H1 (cell line): ENCODE data around the gene GRIN2C. TPM values are rescaled to one million over a fixed set of nuclear protein-coding genes. Genes with fewer than 3 reads are reported as not detected.

Experiments
- CTCF ChIA-PET: fragments of 300-600 bp; sonication (Branson Sonifier 250); formaldehyde crosslinking; loops from one replicate; lab custom pipeline; 2021; ENCODE audit not compliant: partially characterized antibody; lab: Charles Lee
- POLR2A ChIA-PET: fragments of 300-600 bp; sonication (Branson Sonifier 250); formaldehyde crosslinking; loops from one replicate; lab custom pipeline; 2021; ENCODE audit warnings: inconsistent platforms; ENCODE audit not compliant: partially characterized antibody; lab: Charles Lee
- DNase-seq, 2 experiments: peaks; one replicate each; pipeline versions ENCODE4 v3.0.0 to v3.0.0-alpha.2; 2010 to 2022; ENCODE audit warnings: low spot score in 2 of 2, low read depth in 1 of 2, mixed read lengths in 1 of 2
- FAIRE-seq: peaks from 2 replicates; lab custom pipeline; 2011; peaks lifted over from hg19 to GRCh38; lab: Jason Lieb, UNC
- H2AFZ ChIP-seq: 2 replicates; pipeline ENCODE4 v1.8.1; 2012; ENCODE audit warnings: low read length, inconsistent platforms
- H2AK5ac ChIP-seq: 2 replicates; pipeline ENCODE4 v1.6.1; 2013; ENCODE audit warnings: low read depth, low read length
- H2BK120ac ChIP-seq: replicated peaks from 2 replicates; pipeline ENCODE3; 2013; ENCODE audit warnings: low read depth, low read length, inconsistent platforms
- H2BK12ac ChIP-seq: 2 replicates; pipeline ENCODE4 v1.6.1; 2013; ENCODE audit warnings: low read depth, low read length
- H2BK15ac ChIP-seq: 2 replicates; pipeline ENCODE4 v1.6.1; 2013; ENCODE audit warnings: low read length
- H2BK20ac ChIP-seq: 2 replicates; pipeline ENCODE4 v1.6.1; 2013; ENCODE audit warnings: low read length
- H2BK5ac ChIP-seq: 2 replicates; pipeline ENCODE4 v1.6.1; 2013; ENCODE audit warnings: low read depth, low read length
- H3K14ac ChIP-seq: 2 replicates; pipeline ENCODE4 v1.6.1; 2013; ENCODE audit warnings: inconsistent platforms; ENCODE audit not compliant: insufficient read length
- H3K18ac ChIP-seq: 2 replicates; pipeline ENCODE4 v1.6.1; 2013; ENCODE audit warnings: low read length; ENCODE audit errors: extremely low read depth
- H3K23ac ChIP-seq: 2 replicates; pipeline ENCODE4 v1.6.1; 2013; ENCODE audit warnings: inconsistent platforms; ENCODE audit not compliant: insufficient read length
- H3K23me2 ChIP-seq: 2 replicates; pipeline ENCODE4 v1.6.1; 2013; ENCODE audit warnings: low read depth, low read length
- H3K27ac ChIP-seq: 2 replicates; pipeline ENCODE4 v1.6.1; 2011; ENCODE audit warnings: low read depth, low read length, inconsistent platforms
- H3K27me3 ChIP-seq, 4 experiments: replicated peaks in 1 of 4; 1 replicate in 1 of 4; 2 replicates in 3 of 4; pipeline versions ENCODE4 v1.6.1 to v1.8.1; 2011 to 2013; ENCODE audit warnings: low read length in 3 of 4, mild to moderate bottlenecking in 3 of 4, inconsistent platforms in 2 of 4, mixed read lengths in 2 of 4, moderate library complexity in 1 of 4; ENCODE audit not compliant: control insufficient read depth in 3 of 4, insufficient read depth in 3 of 4; ENCODE audit errors: extremely low read depth in 1 of 4
- H3K36me3 ChIP-seq, 4 experiments: 2 replicates each; pipeline versions ENCODE4 v1.6.1 to v1.8.1; 2011 to 2013; ENCODE audit warnings: mild to moderate bottlenecking in 4 of 4, low read length in 3 of 4, moderate library complexity in 2 of 4, control low read depth in 1 of 4, inconsistent platforms in 1 of 4; ENCODE audit not compliant: insufficient read depth in 4 of 4, control insufficient read depth in 2 of 4
- H3K4ac ChIP-seq: replicated peaks from 2 replicates; pipeline ENCODE3; 2013; ENCODE audit warnings: low read length, low read depth, mixed read lengths, inconsistent platforms; ENCODE audit not compliant: insufficient read length
- H3K4me1 ChIP-seq, 4 experiments: replicated peaks in 1 of 4; 1 replicate in 1 of 4; 2 replicates in 3 of 4; pipeline versions ENCODE4 v1.6.1 to v1.8.1; 2011 to 2013; ENCODE audit warnings: low read length in 3 of 4, inconsistent platforms in 2 of 4, mixed read lengths in 1 of 4; ENCODE audit not compliant: insufficient read depth in 4 of 4, control insufficient read depth in 3 of 4
- H3K4me2 ChIP-seq, 2 experiments: 2 replicates each; pipeline versions ENCODE4 v1.6.1 to v1.8.1; 2011 to 2013; ENCODE audit warnings: low read depth in 2 of 2, low read length in 2 of 2, control low read depth in 1 of 2, inconsistent platforms in 1 of 2, mild to moderate bottlenecking in 1 of 2; ENCODE audit not compliant: insufficient read depth in 1 of 2
- H3K4me3 ChIP-seq, 4 experiments: fragments of 200-600, 300-600 bp in 1 of 4; sonication (generic), shearing (Covaris generic), sonication (Bioruptor Twin) in 1 of 4; 2 replicates each; pipeline versions ENCODE4 v1.5.1 to v1.8.1; 2011 to 2016; ENCODE audit warnings: low read length in 4 of 4, low read depth in 3 of 4, control low read depth in 2 of 4, inconsistent platforms in 2 of 4, mild to moderate bottlenecking in 2 of 4, mixed read lengths in 1 of 4, moderate library complexity in 1 of 4; ENCODE audit not compliant: insufficient read depth in 2 of 4; ENCODE audit errors: extremely low read depth in 1 of 4
- H3K56ac ChIP-seq: replicated peaks from 2 replicates; pipeline ENCODE3; 2013; ENCODE audit warnings: low read depth, mild to moderate bottlenecking, mixed read lengths, low read length, inconsistent platforms; ENCODE audit not compliant: insufficient read length
- H3K79me1 ChIP-seq: 2 replicates; pipeline ENCODE4 v1.6.1; 2013; ENCODE audit warnings: low read depth, low read length, control low read depth
- H3K79me2 ChIP-seq, 2 experiments: 2 replicates each; pipeline versions ENCODE4 v1.6.1 to v1.8.1; 2012 to 2013; ENCODE audit warnings: low read length in 2 of 2, mild to moderate bottlenecking in 2 of 2, inconsistent platforms in 1 of 2; ENCODE audit not compliant: insufficient read depth in 2 of 2, control insufficient read depth in 1 of 2
- H3K9ac ChIP-seq, 4 experiments: replicated peaks in 1 of 4; 1 replicate in 1 of 4; 2 replicates in 3 of 4; pipeline versions ENCODE4 v1.6.1 to v1.8.1; 2011 to 2013; ENCODE audit warnings: low read depth in 3 of 4, low read length in 3 of 4, control low read depth in 2 of 4, mild to moderate bottlenecking in 2 of 4, moderate library complexity in 2 of 4, inconsistent platforms in 1 of 4; ENCODE audit errors: extremely low read depth in 1 of 4
- H3K9me3 ChIP-seq, 2 experiments: 2 replicates each; pipeline versions ENCODE4 v1.6.1 to v1.8.1; 2012 to 2013; ENCODE audit warnings: mild to moderate bottlenecking in 2 of 2, moderate library complexity in 2 of 2, control low read depth in 1 of 2, inconsistent platforms in 1 of 2, low read depth in 1 of 2, low read length in 1 of 2, mixed read lengths in 1 of 2; ENCODE audit not compliant: insufficient read depth in 2 of 2
- H4K20me1 ChIP-seq, 2 experiments: replicated peaks in 1 of 2; 2 replicates each; pipeline versions ENCODE3 to v1.8.1; 2011 to 2013; ENCODE audit warnings: inconsistent platforms in 2 of 2, low read length in 2 of 2, mild to moderate bottlenecking in 1 of 2; ENCODE audit not compliant: insufficient read depth in 2 of 2, control insufficient read depth in 1 of 2
- H4K5ac ChIP-seq: 2 replicates; pipeline ENCODE4 v1.6.1; 2013; ENCODE audit warnings: low read length, low read depth, mixed read lengths, inconsistent platforms; ENCODE audit not compliant: insufficient read length
- H4K8ac ChIP-seq: 2 replicates; pipeline ENCODE4 v1.8.0; 2013; ENCODE audit warnings: mild to moderate bottlenecking, moderate library complexity, low read length, inconsistent platforms; ENCODE audit not compliant: insufficient read depth; ENCODE audit errors: extremely low read depth
- H4K91ac ChIP-seq: replicated peaks from 2 replicates; pipeline ENCODE3; 2013; ENCODE audit warnings: low read length, mixed read lengths, inconsistent platforms; ENCODE audit not compliant: insufficient read length
- CBX8 ChIP-seq: fragments of 300-800, 300-1000 bp; sonication (generic); IDR thresholded peaks from 2 replicates; pipeline ENCODE4 v1.7.1; 2016; ENCODE audit warnings: low read depth, low read length, borderline replicate concordance
- CTBP2 ChIP-seq: IDR thresholded peaks from 2 replicates; pipeline ENCODE4 v1.7.0; 2011; ENCODE audit warnings: borderline replicate concordance, mild to moderate bottlenecking, moderate library complexity, mixed read lengths, low read length; ENCODE audit not compliant: insufficient read depth, insufficient read length
- FOSL1 ChIP-seq: IDR thresholded peaks from 2 replicates; pipeline ENCODE4 v1.6.1; 2011; ENCODE audit warnings: mild to moderate bottlenecking, low read depth, low read length, moderate library complexity; ENCODE audit not compliant: insufficient read depth
- HDAC2 ChIP-seq, 2 experiments: fragments of 300-600 bp in 1 of 2; sonication (generic) in 1 of 2; IDR thresholded peaks; 2 replicates each; pipeline ENCODE4 v1.6.1; 2011 to 2012; ENCODE audit warnings: low read depth in 2 of 2, low read length in 2 of 2, mild to moderate bottlenecking in 2 of 2, moderate library complexity in 2 of 2, borderline replicate concordance in 1 of 2, inconsistent platforms in 1 of 2
- PHF8 ChIP-seq: fragments of 200-600 bp; sonication (generic); conservative IDR thresholded peaks from 2 replicates; pipeline ENCODE4 v1.7.1; 2012; ENCODE audit warnings: low read depth, mild to moderate bottlenecking, inconsistent platforms, low read length, moderate library complexity
- POU5F1 ChIP-seq: IDR thresholded peaks from 2 replicates; pipeline ENCODE4 v1.6.1; 2011; ENCODE audit warnings: low read depth, mild to moderate bottlenecking, low read length, moderate library complexity
- SUZ12 ChIP-seq: fragments of 200-600 bp; sonication (generic); IDR thresholded peaks from 2 replicates; pipeline ENCODE4 v1.6.1; 2012; ENCODE audit warnings: mild to moderate bottlenecking, inconsistent platforms, low read length, moderate library complexity, mixed read lengths
- WGBS, 2 experiments: shearing (Covaris generic) in 1 of 2; methylation state at CpG; one replicate each; pipeline versions ENCODE4 v1.1.6 to v1.1.7; 2013 to 2015; ENCODE audit warnings: low lambda C conversion rate in 2 of 2, mixed read lengths in 2 of 2, inconsistent platforms in 1 of 2, low coverage in 1 of 2, missing lambda C conversion rate in 1 of 2; ENCODE audit not compliant: insufficient replicate concordance in 2 of 2, insufficient coverage in 1 of 2, insufficient read length in 1 of 2; ENCODE audit errors: extremely low coverage in 1 of 2, missing lambda C conversion rate in 1 of 2; 5-methylcytosine and 5-hydroxymethylcytosine counted together
- polyA plus RNA-seq, 7 experiments: library from polyadenylated mRNA; depleted of rRNA in 3 of 7; stranded (reverse) in 5 of 7; unstranded in 2 of 7; fragments of >200 nt in 5 of 7; fragments of 200-250 nt in 2 of 7; gene quantifications; 1 replicate in 5 of 7; 2 replicates in 1 of 7; 4 replicates in 1 of 7; pipeline versions ENCODE4 v1.2.1 to v1.2.3, GENCODE V29; 2011 to 2013; ENCODE audit warnings: missing spikeins in 2 of 7, mixed read lengths in 2 of 7
- total RNA-seq: library from RNA; stranded (reverse); fragmentation: NEBNext Ultra II Directional; extraction: Animal tissue kit (Norgen Biotek cat#: 25700); gene quantifications from 2 replicates; pipeline ENCODE4 v1.2.1, GENCODE V29; 2021
- TF ChIP-seq, protein P1 (sequence below): IDR thresholded peaks from 2 replicates; pipeline ENCODE4 v1.6.1; 2012; ENCODE audit warnings: inconsistent platforms

Gene GRIN2C
- total and polyA plus RNA-seq, 2 of the 8 experiments (the other 6 are each of a cell fraction or from before 2014, with no cell fraction given) = 0.06 to 0.07 TPM

DNA sequence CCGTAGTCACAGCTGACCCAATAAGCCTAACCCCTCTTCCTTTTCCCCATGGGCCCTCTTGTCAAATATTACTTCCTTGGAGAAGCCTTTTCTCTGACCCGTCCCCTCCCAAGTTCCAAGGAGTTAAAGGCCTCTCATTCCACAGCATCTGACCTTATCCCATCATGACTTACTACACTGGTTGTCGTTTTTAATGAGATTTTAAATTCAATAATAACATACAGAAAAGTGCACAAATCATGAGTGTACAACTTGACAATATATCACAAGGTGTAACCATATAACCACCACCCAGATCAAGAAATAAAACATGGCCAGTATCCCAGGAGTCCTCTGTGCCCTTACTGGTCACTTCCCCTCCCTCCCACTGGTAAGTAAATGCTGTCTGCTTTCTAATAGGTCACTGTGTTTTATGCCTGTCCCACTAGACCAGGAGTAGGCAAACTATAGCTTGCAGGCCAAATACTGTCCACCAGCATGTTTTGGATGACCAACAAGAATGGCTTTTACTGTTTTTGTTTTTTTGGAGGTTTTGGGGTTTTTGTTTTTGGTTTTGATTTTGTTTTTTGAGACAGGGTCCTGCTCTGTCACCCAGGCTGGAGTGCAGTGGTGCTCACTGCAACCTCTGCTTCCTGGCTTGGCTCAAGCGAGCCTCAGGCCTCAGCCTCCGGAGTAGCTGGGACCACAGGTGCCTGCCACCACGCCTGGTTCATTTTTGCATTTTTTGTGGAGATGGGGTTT is 14.4 kb upstream of the GRIN2C start:
- no peak overlapping the region for H4K8ac ChIP-seq
- no peak overlapping the region for H4K5ac ChIP-seq
- H2BK5ac ChIP-seq = no peak overlapping the region
- H2BK15ac ChIP-seq = no peak overlapping the region
- FAIRE-seq (no peak), DNase-seq (no peak)
- H3K9me3 ChIP-seq = no peaks in the 10 kb centered on the region
- no peak overlapping the region for H2AK5ac ChIP-seq
- peak overlapping the region; percentile 77 to 98 (median 90) for H3K9ac ChIP-seq
- CTCF ChIA-PET = interaction anchor here (1.0 to 81.0 kb wide), 6 partner anchors 14 to 88 kb away, joined by 3 to 2981 read pairs (median 6); partner anchors contain the start of genes GRIN2C, NAT9 and OTOP2
- H2AFZ ChIP-seq = no peak overlapping the region
- peak overlapping the region; percentile 69 to 99 (median 81) for H3K4me3 ChIP-seq
- peaks cover 10% of the 10 kb centered on the region for H3K23me2 ChIP-seq
- TF ChIP-seq, protein P1, sequence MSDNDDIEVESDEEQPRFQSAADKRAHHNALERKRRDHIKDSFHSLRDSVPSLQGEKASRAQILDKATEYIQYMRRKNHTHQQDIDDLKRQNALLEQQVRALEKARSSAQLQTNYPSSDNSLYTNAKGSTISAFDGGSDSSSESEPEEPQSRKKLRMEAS = no peak
- no peak for TF ChIP-seq CTBP2
- TF ChIP-seq PHF8 = no peak
- TF ChIP-seq CBX8 = no peak
- TF ChIP-seq HDAC2 (IDR thresholded peaks at IDR 0.05; ENCODE audit: borderline replicate concordance in 1 of 2, low read depth in 2 of 2, low read length in 2 of 2) = no peak
- TF ChIP-seq SUZ12 = no peak
- no peak for TF ChIP-seq FOSL1
- TF ChIP-seq POU5F1 = no peak
- no peak overlapping the region for H2BK20ac ChIP-seq
- H3K27me3 ChIP-seq = peaks cover 0 to 3% (median 0%) of the 10 kb centered on the region in 4 experiments; a peak in 2 of 7 replicates
- no peaks in the 10 kb centered on the region for H3K36me3 ChIP-seq
- H3K79me2 ChIP-seq = no peaks in the 10 kb centered on the region; a peak in 1 of 4 replicates
- peaks cover 0 to 14% (median 6%) of the 10 kb centered on the region in 4 experiments; a peak in 6 of 7 replicates for H3K4me1 ChIP-seq
- peak overlapping the region; percentile 63 to 100 for H3K4me2 ChIP-seq
- no peak overlapping the region for H2BK12ac ChIP-seq
- H4K91ac ChIP-seq = no peak overlapping the region
- WGBS, 2 experiments = 65% methylated on average over 6 of the region's 6 CpGs; no CpG with 5 or more reads in 1 of the 2 experiments
- H3K4ac ChIP-seq = no peak overlapping the region
- no peak overlapping the region for H3K23ac ChIP-seq
- no peak overlapping the region for H2BK120ac ChIP-seq
- no peak overlapping the region; the same call in 1 of the 2 replicates for H3K18ac ChIP-seq
- peak overlapping the region; percentile 90; the same call in 1 of the 2 replicates for H3K27ac ChIP-seq
- no peaks in the 10 kb centered on the region for H4K20me1 ChIP-seq
- H3K14ac ChIP-seq = no peak overlapping the region
- H3K79me1 ChIP-seq = peaks cover 7% of the 10 kb centered on the region; the same call in 1 of the 2 replicates
- POLR2A ChIA-PET = interaction anchor here (0.6 to 2.6 kb wide), 19 partner anchors 8 to 336 kb away, joined by 3 to 17 read pairs (median 4); partner anchors contain the start of gene SLC16A5
- no peak overlapping the region for H3K56ac ChIP-seq
